D721Med (cell line): ENCODE results near the gene SLC39A11.

Source experiments
- DNase-seq: peaks from one replicate; pipeline ENCODE4 v3.0.0; 2011; ENCODE audit warnings: low spot score; ENCODE audit not compliant: insufficient read length
- FAIRE-seq: peaks from 2 replicates; lab custom pipeline; 2011; peaks lifted over from hg19 to GRCh38; lab: Jason Lieb, UNC
- TF ChIP-seq, protein P1 (sequence below): IDR thresholded peaks from 2 replicates; pipeline ENCODE4 v1.5.1; 2012; ENCODE audit warnings: mild to moderate bottlenecking, control low read depth; ENCODE audit not compliant: insufficient read depth; ENCODE audit errors: missing control alignments

SLC39A11 gene

DNA sequence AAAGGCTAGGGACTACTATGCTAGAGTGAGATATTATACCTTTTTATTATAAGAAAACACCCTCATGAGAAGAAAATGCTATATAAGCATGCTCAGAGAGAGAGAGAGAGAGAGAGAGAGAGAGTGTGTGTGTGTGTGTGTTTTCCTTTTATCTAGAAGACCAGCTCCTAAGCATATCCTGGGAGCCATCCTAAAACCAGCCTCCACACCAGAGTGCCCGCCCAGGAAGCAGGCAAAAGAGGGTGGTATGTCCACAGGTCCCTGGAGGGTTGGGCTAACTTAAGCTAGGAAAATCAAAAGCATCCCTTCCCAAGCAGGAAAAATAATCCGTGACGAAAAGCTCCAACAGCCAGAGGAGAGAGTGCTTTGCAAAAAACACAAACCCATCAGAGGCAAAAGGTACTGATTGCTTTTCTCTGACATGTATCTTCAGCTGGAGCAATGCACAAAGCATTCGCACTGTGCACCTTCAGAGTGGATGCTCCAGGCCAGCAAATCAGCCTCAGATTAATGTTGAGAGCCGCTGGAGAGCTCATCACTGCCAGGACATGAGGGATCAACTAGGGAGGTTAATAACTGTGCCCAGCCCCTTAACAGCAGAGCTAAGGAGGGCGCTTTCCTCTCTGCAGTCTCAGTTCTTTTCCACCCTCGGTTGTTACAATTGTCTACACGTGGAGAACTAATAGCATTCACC lies 125.1 kb downstream of the SLC39A11 start:
- DNase-seq (no peak), FAIRE-seq (no peak)
- TF ChIP-seq, protein P1, sequence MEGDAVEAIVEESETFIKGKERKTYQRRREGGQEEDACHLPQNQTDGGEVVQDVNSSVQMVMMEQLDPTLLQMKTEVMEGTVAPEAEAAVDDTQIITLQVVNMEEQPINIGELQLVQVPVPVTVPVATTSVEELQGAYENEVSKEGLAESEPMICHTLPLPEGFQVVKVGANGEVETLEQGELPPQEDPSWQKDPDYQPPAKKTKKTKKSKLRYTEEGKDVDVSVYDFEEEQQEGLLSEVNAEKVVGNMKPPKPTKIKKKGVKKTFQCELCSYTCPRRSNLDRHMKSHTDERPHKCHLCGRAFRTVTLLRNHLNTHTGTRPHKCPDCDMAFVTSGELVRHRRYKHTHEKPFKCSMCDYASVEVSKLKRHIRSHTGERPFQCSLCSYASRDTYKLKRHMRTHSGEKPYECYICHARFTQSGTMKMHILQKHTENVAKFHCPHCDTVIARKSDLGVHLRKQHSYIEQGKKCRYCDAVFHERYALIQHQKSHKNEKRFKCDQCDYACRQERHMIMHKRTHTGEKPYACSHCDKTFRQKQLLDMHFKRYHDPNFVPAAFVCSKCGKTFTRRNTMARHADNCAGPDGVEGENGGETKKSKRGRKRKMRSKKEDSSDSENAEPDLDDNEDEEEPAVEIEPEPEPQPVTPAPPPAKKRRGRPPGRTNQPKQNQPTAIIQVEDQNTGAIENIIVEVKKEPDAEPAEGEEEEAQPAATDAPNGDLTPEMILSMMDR, result no peak

DNA sequence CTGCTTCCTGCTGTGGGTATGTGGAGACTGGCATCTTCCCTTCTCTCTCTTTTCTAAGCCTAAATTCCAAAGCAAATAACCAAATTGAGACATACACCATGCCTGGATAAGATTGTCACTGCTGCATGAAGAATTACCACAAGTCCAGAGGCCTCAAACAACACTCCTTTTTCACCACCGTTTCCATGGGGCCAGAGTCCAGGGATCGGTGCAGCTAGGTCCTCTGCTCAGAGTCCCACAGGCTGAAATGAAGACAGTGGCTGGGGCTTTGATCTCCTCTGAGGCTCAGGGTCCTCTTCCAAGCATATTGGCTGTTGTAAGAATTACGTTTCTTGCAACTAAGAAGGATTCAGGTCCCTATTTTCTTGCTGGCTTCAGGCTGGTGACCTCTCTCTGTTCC lies 130.4 kb downstream of the SLC39A11 start:
- no peak for FAIRE-seq
- TF ChIP-seq, protein P1, result no peak
- no peak for DNase-seq

DNA sequence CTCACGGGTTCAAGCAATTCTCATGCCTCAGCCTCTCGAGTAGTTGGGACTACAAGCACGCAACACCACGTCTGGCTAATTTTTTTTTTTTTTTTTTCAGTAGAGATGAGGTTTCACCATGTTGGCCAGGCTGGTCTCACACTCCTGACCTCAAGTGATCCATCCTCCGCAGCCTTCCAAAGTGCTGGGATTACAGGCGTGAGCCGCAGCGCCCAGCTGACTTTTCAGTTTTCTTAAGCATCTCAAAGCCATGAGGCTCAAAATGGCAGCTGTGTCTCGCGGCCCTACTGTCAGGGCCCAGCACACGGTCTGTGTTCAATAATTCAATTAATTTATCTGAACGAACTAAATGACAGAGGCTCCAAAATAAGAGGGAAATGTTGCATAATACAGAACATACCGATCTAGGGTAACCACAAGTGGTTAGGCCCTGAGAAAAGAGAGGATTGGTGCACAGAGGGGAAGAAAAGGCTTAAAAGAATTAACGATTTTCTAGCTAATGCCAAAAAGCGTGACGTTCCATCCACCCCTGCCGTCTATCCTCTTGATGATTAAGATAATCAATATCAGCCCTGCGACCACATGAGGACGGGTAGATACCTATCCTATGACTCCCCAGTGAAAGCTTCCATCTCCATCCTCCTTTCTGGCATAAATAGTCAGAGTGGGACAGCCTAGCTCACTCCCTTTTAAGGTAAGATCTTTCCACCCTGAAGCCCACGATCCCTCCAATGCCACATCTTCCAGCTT lies 136.9 kb downstream of the SLC39A11 start:
- TF ChIP-seq, protein P1, result no peak
- DNase-seq (no peak), FAIRE-seq (no peak)

DNA sequence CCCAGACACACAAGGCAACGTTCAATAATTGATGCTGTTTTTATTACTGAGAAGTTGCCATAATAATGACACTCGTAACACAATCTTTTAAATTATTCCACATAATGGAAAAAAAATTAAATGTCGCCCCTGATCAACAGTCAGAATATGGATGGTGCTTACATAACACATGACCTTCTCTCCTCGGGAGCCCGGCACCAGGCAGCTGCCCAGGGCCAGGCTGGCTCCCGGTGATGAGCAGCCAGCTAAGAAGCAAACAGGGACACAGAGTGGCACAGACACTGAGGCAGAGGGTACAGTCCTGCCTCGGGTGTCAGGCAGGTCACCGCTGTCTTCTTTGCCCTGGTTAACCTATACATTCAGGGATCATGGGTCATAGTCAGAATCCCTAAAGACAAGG lies 137.9 kb downstream of the SLC39A11 start:
- no peak for DNase-seq
- TF ChIP-seq, protein P1, result no peak
- FAIRE-seq, result peak; percentile 38

DNA sequence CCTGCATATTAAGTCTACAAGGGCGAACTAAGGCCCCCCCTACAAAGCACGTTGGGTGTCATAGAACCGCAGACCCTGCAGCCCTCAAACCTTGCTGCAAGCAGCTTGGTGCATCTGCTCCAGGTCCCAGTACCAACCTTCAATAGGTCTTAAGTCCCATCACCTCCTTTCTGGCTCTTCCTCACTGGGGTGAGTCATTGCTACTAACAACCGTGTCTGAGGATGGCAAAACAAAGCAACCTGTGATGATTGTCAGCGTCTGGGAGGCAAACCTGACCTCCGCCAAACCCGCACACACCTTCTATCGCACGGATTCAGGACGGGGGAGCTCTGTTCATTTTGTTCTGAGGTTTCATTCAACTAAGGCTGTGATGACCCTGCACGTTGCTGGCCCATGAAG lies 138.9 kb downstream of the SLC39A11 start:
- FAIRE-seq (no peak), DNase-seq (no peak)
- TF ChIP-seq, protein P1, result no peak

DNA sequence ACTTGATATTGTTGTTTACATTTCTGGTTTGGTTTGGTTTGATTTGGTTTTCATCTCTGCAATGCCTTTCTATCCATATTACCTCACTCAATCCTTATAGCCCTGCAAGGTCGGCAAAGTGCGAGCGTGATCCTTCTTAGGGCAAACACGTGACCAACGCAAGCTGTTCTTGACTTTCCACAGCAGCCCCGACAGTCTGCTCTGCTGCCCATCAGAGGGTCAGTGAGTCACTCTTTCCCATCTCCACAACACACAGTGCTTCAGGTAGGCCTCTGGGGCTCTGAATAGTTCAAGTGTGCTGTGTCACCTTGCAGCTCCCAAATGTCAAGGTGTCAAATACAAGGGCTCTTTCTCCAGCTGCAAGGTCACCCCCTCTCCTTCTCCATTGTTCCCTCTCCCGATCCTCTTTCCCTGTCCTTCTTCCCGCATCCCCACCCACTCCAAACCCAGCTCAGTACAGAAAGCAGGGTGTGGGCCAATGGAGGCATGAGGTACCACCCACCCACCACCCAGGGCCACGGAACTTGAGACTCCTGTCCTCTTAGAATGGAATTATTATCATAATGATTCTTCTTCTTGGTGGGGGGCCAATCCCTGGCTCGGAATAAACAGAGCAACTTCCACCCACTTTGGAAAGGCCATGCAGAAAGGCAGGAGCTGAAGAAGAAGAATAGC lies 139.7 kb downstream of the SLC39A11 start:
- no peak for DNase-seq
- FAIRE-seq, result peak; percentile 82
- TF ChIP-seq, protein P1, result no peak

DNA sequence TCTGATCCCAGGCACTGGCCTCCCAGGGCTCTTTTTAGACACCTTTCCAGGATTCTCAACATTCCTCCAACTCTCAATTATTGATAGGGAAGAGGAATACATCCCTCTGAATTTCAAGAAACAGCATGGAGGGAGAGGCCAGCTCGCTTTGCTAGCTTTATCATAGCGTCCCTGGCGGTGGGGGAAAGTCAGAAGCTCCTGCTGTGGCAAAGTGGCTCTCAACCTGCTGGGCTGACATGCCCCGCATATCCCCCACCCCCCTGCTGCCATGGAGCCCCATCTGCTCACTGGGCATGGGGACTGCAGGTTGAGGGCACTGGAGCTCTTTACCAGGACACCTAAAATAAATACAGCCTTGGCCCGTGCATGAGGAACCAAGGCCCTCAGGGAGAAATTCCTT lies 140.3 kb downstream of the SLC39A11 start:
- TF ChIP-seq, protein P1, result peak; percentile 16
- FAIRE-seq, result no peak
- DNase-seq, result no peak
